ENCODE measurements around the gene MON1B. TPM values are rescaled to one million over a fixed set of nuclear protein-coding genes. Genes with fewer than 3 reads are reported as not detected.

The MON1B gene
- total RNA-seq, 4 donors from 2014 or later: 18.4 to 35.4 (median 22.3) TPM

DNA sequence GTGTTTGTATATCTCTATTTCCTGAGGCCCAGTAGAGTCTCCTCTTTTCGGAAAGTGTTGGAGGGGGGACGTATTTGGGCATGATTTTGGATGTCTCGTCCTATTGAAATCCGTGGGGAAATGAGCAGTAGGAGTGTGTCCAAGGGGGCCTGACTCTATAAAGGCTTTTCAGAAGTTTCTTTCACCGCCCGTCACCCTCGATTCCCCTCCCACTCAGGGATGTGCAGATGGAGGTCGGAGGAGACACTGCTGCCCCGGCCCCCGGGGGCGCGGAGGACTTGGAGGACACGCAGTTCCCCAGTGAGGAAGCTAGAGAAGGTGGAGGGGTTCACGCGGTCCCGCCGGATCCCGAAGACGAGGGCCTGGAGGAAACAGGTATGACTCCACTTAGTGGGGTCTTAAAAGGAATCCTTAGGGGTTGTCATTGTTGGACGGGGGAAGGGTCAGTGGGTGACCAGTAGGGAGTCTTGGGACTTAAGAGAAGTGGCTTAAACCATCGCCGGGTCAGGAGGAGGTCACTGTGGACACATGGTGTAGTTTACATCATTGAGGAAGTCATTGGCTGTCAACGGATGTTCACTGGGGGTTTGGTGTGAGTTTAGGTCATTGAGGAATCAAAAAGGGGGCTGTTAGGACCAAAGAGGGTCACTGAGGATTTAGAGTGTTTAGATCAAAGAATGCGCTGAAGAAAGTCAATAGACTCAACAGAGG, 424 bp downstream of the MON1B start:
- TF ChIP-seq CTCF (IDR thresholded peaks at IDR 0.05; ENCODE audit: low read depth): no peak

GRCh38 chr16:77193377-77193776, 2.4 kb downstream of the MON1B start:
- no peak for TF ChIP-seq CTCF (IDR thresholded peaks at IDR 0.05; ENCODE audit: low read depth)

GRCh38 chr16:77194295-77195231, 3.6 kb downstream of the MON1B start:
- TF ChIP-seq CTCF (IDR thresholded peaks at IDR 0.05; ENCODE audit: low read depth): no peak

DNA sequence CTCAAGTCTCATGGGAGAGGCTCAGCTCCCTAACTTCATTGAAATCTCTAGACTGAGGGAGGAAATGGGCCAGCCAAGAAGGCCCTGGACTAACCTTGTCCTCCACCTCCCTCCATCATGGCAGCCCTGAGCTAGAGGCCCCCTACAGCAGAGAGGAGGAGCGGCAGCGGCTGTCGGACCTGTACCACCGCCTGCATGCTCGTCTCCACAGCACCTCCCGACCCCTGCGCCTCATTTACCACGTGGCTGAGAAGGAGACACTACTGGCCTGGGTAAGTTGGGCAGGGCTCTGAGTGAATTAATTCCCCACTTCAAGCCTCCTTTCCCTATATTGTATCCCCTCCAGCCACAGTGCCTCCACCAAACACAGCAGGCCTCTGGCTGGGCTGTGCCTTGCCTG, 4.4 kb downstream of the MON1B start:
- TF ChIP-seq CTCF (IDR thresholded peaks at IDR 0.05; ENCODE audit: low read depth): no peak

DNA sequence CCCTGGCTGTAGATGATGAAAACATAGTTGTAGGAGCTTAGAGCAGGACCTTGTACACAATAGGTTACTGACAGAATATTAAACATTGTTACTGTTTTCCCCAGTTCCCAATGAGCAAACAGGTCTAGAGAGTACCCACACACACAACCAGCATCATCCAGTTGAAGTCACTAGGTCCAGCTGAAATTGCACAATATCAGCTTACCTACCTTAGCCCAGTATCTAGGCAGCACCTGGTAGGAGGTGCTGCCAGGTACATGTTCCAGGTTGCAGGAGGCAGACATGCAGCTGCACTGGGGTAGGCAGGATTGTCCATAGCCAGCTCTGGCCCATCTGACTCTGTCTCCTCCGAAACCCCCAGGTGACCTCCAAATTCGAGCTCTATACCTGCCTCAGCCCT, 6.8 kb downstream of the MON1B start:
- TF ChIP-seq CTCF (IDR thresholded peaks at IDR 0.05; ENCODE audit: low read depth): no peak

GRCh38 chr16:77199211-77199610, 8.2 kb downstream of the MON1B start, which contains the start of gene SYCE1L:
TSS of gene SYCE1L (plus strand) at chr16:77199408. CDS start at chr16:77199452, 44 bp downstream.
- TF ChIP-seq CTCF (IDR thresholded peaks at IDR 0.05; ENCODE audit: low read depth): no peak

DNA sequence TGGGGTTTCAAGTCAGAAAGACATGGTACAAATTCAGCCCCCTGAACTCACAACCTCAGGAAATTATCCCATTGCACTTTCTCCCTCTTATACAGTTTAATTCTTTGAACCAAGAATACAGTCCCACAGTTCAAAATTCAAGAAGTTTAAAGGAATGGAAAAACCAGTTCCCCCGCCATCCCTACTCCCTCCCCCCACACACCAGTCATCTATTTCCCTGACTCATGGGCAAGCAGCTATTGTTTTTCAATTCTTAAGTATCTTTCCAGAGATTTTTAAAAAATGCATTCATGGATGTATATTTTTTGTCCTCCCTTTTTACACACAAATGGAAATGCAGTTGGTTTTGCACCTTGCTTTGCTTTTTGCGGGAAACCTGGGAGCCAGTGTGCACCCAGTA, 15.5 kb downstream of the MON1B start:
- TF ChIP-seq CTCF (IDR thresholded peaks at IDR 0.05; ENCODE audit: low read depth): no peak

All from subcutaneous adipose tissue (tissue), 4 donors.